A549 (cell line): ENCODE data around the gene HRH3. TPM values are rescaled to one million over a fixed set of nuclear protein-coding genes. Genes with fewer than 3 reads are reported as not detected.

Experiments used
- ATAC-seq, 2 experiments: fragments of 200-7000 bp in 1 of 2; fragments of >200 bp in 1 of 2; cut with Nextera tagmentation in 1 of 2; cut with Tn5 transposase in 1 of 2; 3 replicates each; pipeline versions ENCODE4 v1.8.0 to v1.9.1; 2018 to 2020; ENCODE audit warnings: mild to moderate bottlenecking in 1 of 2, moderate library complexity in 1 of 2
- CTCF ChIA-PET: fragments of 300-600 bp; sonication (Branson Sonifier 250); formaldehyde crosslinking; extraction: SDS; loops from one replicate; lab custom pipeline; 2021; ENCODE audit warnings: antibody characterized with exemption, inconsistent platforms; lab: Yijun Ruan, JAX
- POLR2A ChIA-PET: fragments of 350-600 bp; formaldehyde crosslinking; extraction: SDS; loops from one replicate; lab custom pipeline; 2021; ENCODE audit warnings: antibody characterized with exemption, inconsistent platforms; lab: Yijun Ruan, JAX
- DNase-seq, 2 experiments: peaks; one replicate each; pipeline versions ENCODE4 v3.0.0 to v3.0.0-alpha.2; 2011 to 2016; ENCODE audit warnings: low read depth in 1 of 2, low spot score in 1 of 2
- FAIRE-seq: peaks from 2 replicates; lab custom pipeline; 2011; peaks lifted over from hg19 to GRCh38; lab: Jason Lieb, UNC
- H3K27ac ChIP-seq, 2 experiments: fragments of >200 bp; sonication (Bioruptor Twin); formaldehyde crosslinking; 3 replicates each; pipeline ENCODE4 v1.5.1; 2016 to 2017
- H3K4me1 ChIP-seq: fragments of >200 bp; sonication (Bioruptor Twin); formaldehyde crosslinking; 3 replicates; pipeline ENCODE4 v1.6.1; 2016
- H3K4me2 ChIP-seq: fragments of >200 bp; sonication (Bioruptor Twin); formaldehyde crosslinking; 3 replicates; pipeline ENCODE4 v1.6.1; 2016
- H3K4me3 ChIP-seq: fragments of >200 bp; sonication (Bioruptor Twin); formaldehyde crosslinking; 3 replicates; pipeline ENCODE4 v1.5.1; 2016
- H3K9me3 ChIP-seq: fragments of >200 bp; sonication (Bioruptor Twin); formaldehyde crosslinking; 3 replicates; pipeline ENCODE4 v1.6.1; 2016
- BHLHE40 ChIP-seq: IDR thresholded peaks from 2 replicates; pipeline ENCODE4 v1.6.1; 2012; ENCODE audit warnings: low read depth, low read length, inconsistent platforms
- CHD4 ChIP-seq: fragments of 200-600 bp; sonication (generic); IDR thresholded peaks from 2 replicates; pipeline ENCODE4 v1.6.1; 2016; ENCODE audit warnings: antibody characterized with exemption, mild to moderate bottlenecking, borderline replicate concordance
- CTCF ChIP-seq: fragments of >200 bp; sonication (Bioruptor Twin); formaldehyde crosslinking; IDR thresholded peaks from 3 replicates; pipeline ENCODE4 v1.5.1; 2016
- EHF ChIP-seq: fragments of 250-450 bp; sonication (Bioruptor Pico); IDR thresholded peaks from 2 replicates; pipeline ENCODE4 v1.5.0; 2020; ENCODE audit warnings: mild to moderate bottlenecking
- EHMT2 ChIP-seq: fragments of 200-600 bp; sonication (generic); IDR thresholded peaks from 2 replicates; pipeline ENCODE4 v1.6.1; 2016; ENCODE audit warnings: antibody characterized with exemption, low read depth, mild to moderate bottlenecking, moderate library complexity
- EP300 ChIP-seq, 2 experiments: fragments of >200 bp; sonication (Bioruptor Twin); formaldehyde crosslinking; IDR thresholded peaks; 2 replicates in 1 of 2; 3 replicates in 1 of 2; pipeline ENCODE4 v1.6.1; 2016 to 2017
- ESRRA ChIP-seq: fragments of 150-350 bp; IDR thresholded peaks from 2 replicates; pipeline ENCODE4 v1.6.1; 2014; ENCODE audit warnings: mild to moderate bottlenecking, low read length, borderline replicate concordance
- GATA3 ChIP-seq: IDR thresholded peaks from 2 replicates; pipeline ENCODE4 v1.6.1; 2012; ENCODE audit warnings: borderline replicate concordance
- JUNB ChIP-seq: fragments of >200 bp; sonication (Bioruptor Twin); formaldehyde crosslinking; IDR thresholded peaks from 2 replicates; pipeline ENCODE4 v1.6.1; 2016
- KDM5A ChIP-seq: fragments of 200-600 bp; sonication (generic); IDR thresholded peaks from 2 replicates; pipeline ENCODE4 v1.6.1; 2016; ENCODE audit warnings: antibody characterized with exemption, mild to moderate bottlenecking
- MAFK ChIP-seq: fragments of 450-650 bp; IDR thresholded peaks from 2 replicates; pipeline ENCODE4 v1.6.1; 2014; ENCODE audit not compliant: partially characterized antibody
- MAX ChIP-seq: IDR thresholded peaks from 2 replicates; pipeline ENCODE4 v1.6.1; 2012
- MAZ ChIP-seq: fragments of 150-350 bp; IDR thresholded peaks from 2 replicates; pipeline ENCODE4 v1.6.1; 2014; ENCODE audit warnings: antibody characterized with exemption, low read depth, low read length, borderline replicate concordance
- NFE2L2 ChIP-seq: fragments of 150-350 bp; conservative IDR thresholded peaks from 2 replicates; pipeline ENCODE4 v1.6.1; 2014; ENCODE audit warnings: low read length
- RAD21 ChIP-seq, 2 experiments: fragments of >200 bp in 1 of 2; sonication (Bioruptor Twin) in 1 of 2; formaldehyde crosslinking in 1 of 2; IDR thresholded peaks in 1 of 2; conservative IDR thresholded peaks in 1 of 2; 2 replicates in 1 of 2; 3 replicates in 1 of 2; pipeline ENCODE4 v1.6.1; 2012 to 2018; ENCODE audit warnings: inconsistent platforms in 1 of 2
- RARB ChIP-seq: fragments of 250-450 bp; sonication (Bioruptor Pico); IDR thresholded peaks from 2 replicates; pipeline ENCODE4 v1.8.0; 2021; ENCODE audit warnings: mild to moderate bottlenecking, moderate library complexity
- RFX5 ChIP-seq: fragments of 450-650 bp; IDR thresholded peaks from 2 replicates; pipeline ENCODE4 v1.7.1; 2014; ENCODE audit warnings: antibody characterized with exemption, mild to moderate bottlenecking, moderate library complexity
- SMC3 ChIP-seq: fragments of >200 bp; sonication (Bioruptor Twin); formaldehyde crosslinking; IDR thresholded peaks from 3 replicates; pipeline ENCODE4 v1.6.1; 2018; ENCODE audit warnings: inconsistent platforms
- TP53 ChIP-seq: fragments of 250-450 bp; sonication (Bioruptor Pico); IDR thresholded peaks from 2 replicates; pipeline ENCODE4 v1.5.0; 2021; ENCODE audit warnings: mild to moderate bottlenecking, moderate library complexity
- ZC3H11A ChIP-seq: fragments of 450-650 bp; IDR thresholded peaks from 2 replicates; pipeline ENCODE4 v1.6.1; 2014; ENCODE audit warnings: antibody characterized with exemption, mild to moderate bottlenecking
- ZFP36 ChIP-seq: fragments of 450-650 bp; IDR thresholded peaks from 2 replicates; pipeline ENCODE4 v1.6.1; 2014; ENCODE audit warnings: borderline replicate concordance; ENCODE audit not compliant: partially characterized antibody
- WGBS: methylation state at CpG from one replicate; pipeline ENCODE4 v1.1.6; 2017; ENCODE audit errors: missing lambda C conversion rate; 5-methylcytosine and 5-hydroxymethylcytosine counted together
- polyA plus RNA-seq, 4 experiments: library from polyadenylated mRNA; depleted of rRNA in 3 of 4; stranded (reverse); fragments of >200 nt; fragmentation: RNase III in 1 of 4; extraction: RNeasy Plus Mini Kit Qiagen cat#74134 plus additional on column Dnase treatment in 1 of 4; gene quantifications; 2 replicates in 3 of 4; 3 replicates in 1 of 4; pipeline ENCODE4 v1.2.3, GENCODE V29; 2011 to 2017
- TF ChIP-seq, protein P1 (sequence below): fragments of >200 bp; sonication (Bioruptor Twin); formaldehyde crosslinking; IDR thresholded peaks from 2 replicates; pipeline ENCODE4 v1.6.1; 2016

HRH3 gene
- polyA plus RNA-seq, 2 of the 4 experiments (the other 2 are of a cell fraction), result not detected

GRCh38 chr20:62208795-62209755 lies 11.0 kb downstream of the HRH3 start:
- TF ChIP-seq NFE2L2 (no peak), RAD21 (conservative IDR thresholded peaks at IDR 0.05 in 1 of 2, IDR thresholded peaks at IDR 0.05 in 1 of 2) (0 out of 5 replicates have a peak, but pooled peaks of 1 of the 2 experiments have one; percentile 4), CTCF (0 out of 3 replicates have a peak, but pooled peaks have one; percentile 14)
- TF ChIP-seq, all 56 proteins: peak for 2
- no peaks in the 10 kb centered on the region for H3K9me3 ChIP-seq
- no peak overlapping the region for H3K4me2 ChIP-seq
- peaks cover 5% of the 10 kb centered on the region; the same call in 1 of the 3 replicates for H3K4me1 ChIP-seq
- ATAC-seq, result peak; percentile 36 to 74; a peak in 5 of 6 replicates
- no peak overlapping the region for H3K27ac ChIP-seq
- 50% methylated on average over 26 of the region's 27 CpGs for WGBS
- FAIRE-seq, result no peak
- peak; percentile 43 to 54 for DNase-seq
- no peak overlapping the region for H3K4me3 ChIP-seq
- ChIA-PET CTCF (interaction anchor here (0.6 to 1.3 kb wide), 6 partner anchors 11 to 199 kb away, joined by 3 to 6 read pairs (median 3); no protein-coding TSS in a partner anchor), POLR2A (no interaction called here)

DNA sequence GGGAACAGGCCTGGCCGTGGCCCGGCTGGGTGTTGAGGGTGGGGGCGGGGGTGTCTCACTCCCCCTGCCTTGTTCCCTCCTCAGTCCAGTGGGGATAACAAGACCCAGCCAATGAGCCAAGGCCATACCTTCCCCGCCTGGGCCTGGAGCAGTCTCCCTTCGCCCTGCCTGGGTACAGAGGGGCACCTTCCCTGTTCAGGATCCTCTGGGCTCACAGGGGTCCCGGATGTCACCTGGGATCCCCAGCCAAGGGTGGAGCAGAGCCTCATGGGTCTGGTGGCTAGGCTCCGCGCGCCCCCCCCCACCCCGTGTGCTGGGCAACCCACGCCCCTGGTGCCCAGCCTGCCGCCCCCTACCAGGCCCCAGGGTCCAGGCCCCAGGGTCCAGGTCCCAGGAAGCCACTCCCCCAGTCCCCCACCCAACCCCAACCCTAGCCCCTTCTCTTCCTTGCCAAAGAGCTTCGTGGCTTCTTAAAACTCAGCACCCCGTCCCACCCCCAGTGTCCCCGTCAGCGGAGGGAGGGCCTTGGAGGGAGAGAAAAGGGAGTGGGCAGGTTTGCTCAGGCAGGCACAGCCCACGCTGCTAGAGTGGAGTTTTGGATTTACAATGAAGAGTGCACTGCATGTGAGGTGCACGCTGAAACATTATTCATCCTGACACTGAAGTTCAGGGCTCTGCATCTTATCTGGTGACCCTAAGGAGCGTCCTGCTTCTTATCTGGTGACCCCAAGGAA lies 11.8 kb downstream of the HRH3 start:
- ATAC-seq (no peak), DNase-seq (no peak), FAIRE-seq (no peak)
- ChIA-PET CTCF (no interaction called here), POLR2A (no interaction called here)
- H3K27ac ChIP-seq, result no peak overlapping the region
- no peaks in the 10 kb centered on the region for H3K4me1 ChIP-seq
- no peaks in the 10 kb centered on the region for H3K9me3 ChIP-seq
- WGBS, result 84% methylated on average over 10 of the region's 19 CpGs
- H3K4me2 ChIP-seq, result no peak overlapping the region
- H3K4me3 ChIP-seq, result no peak overlapping the region
- TF ChIP-seq JUNB, result no peak
- TF ChIP-seq EHMT2, result no peak
- no peak for TF ChIP-seq TP53
- no peak for TF ChIP-seq ESRRA
- TF ChIP-seq RARB (CRISPR knock-in tag), result no peak
- no peak for TF ChIP-seq SMC3
- no peak for TF ChIP-seq KDM5A
- no peak for TF ChIP-seq RFX5
- TF ChIP-seq ZC3H11A, result no peak
- TF ChIP-seq GATA3, result no peak
- TF ChIP-seq, protein P1, sequence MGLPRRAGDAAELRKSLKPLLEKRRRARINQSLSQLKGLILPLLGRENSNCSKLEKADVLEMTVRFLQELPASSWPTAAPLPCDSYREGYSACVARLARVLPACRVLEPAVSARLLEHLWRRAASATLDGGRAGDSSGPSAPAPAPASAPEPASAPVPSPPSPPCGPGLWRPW, result no peak
- TF ChIP-seq EP300 (IDR thresholded peaks at IDR 0.05), result no peak

DNA sequence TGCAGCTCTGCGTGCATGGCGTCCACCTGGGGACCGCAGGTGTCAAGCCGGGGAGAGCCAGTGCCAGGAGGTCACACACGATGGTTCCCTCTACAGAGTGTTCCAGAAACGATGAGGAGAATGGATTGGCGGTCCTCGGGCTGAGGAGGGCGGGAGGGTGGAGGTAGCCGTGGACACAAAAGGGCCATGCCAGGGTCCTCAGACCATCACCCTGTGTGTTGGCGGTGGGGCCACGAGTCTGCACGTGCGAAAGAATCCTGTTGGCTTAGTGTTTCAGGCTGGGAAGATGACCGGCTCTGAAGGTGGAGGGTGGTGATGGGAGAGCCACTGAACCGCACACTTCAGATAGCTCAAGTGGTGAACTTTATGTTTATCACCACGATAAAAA lies 13.7 kb downstream of the HRH3 start:
- Histone ChIP-seq H3K9me3 (no peaks in the 10 kb centered on the region), H3K4me1 (no peaks in the 10 kb centered on the region), H3K4me3 (no peak overlapping the region), H3K4me2 (no peak overlapping the region), H3K27ac (no peak overlapping the region)
- DNase-seq, result no peak
- FAIRE-seq, result no peak
- ChIA-PET POLR2A (no interaction called here), CTCF (no interaction called here)
- 94% methylated on average over 17 of the region's 17 CpGs for WGBS
- TF ChIP-seq EP300 (IDR thresholded peaks at IDR 0.05) (no peak), MAFK (no peak), MAZ (no peak), ZFP36 (no peak), CHD4 (no peak), BHLHE40 (no peak), RAD21 (conservative IDR thresholded peaks at IDR 0.05 in 1 of 2, IDR thresholded peaks at IDR 0.05 in 1 of 2) (no peak), EHF (CRISPR knock-in tag) (no peak), MAX (no peak)
- ATAC-seq, result no peak
